HEK293T (cell line): ENCODE measurements around the gene FCHSD1.

ENCODE experiments used
- CTCF ChIA-PET: fragments of 350-600 bp; formaldehyde crosslinking; extraction: SDS; loops from one replicate; lab custom pipeline; 2021; ENCODE audit warnings: antibody characterized with exemption, inconsistent platforms; lab: Yijun Ruan, JAX
- POLR2A ChIA-PET: fragments of 350-600 bp; formaldehyde crosslinking; extraction: SDS; loops from one replicate; lab custom pipeline; 2020; ENCODE audit warnings: antibody characterized with exemption, inconsistent platforms; lab: Yijun Ruan, JAX
- DNase-seq: peaks from one replicate; pipeline ENCODE4 v3.0.0; 2012; ENCODE audit warnings: mixed read lengths; ENCODE audit errors: extremely low spot score
- ARNT ChIP-seq: fragments of 450-650 bp; IDR thresholded peaks from 2 replicates; pipeline ENCODE4 v1.6.1; 2017; ENCODE audit warnings: mild to moderate bottlenecking
- BHLHE40 ChIP-seq: fragments of 450-650 bp; IDR thresholded peaks from 2 replicates; pipeline ENCODE4 v1.6.1; 2016; ENCODE audit warnings: mild to moderate bottlenecking, moderate library complexity, borderline replicate concordance
- CTBP1 ChIP-seq: fragments of 450-650 bp; IDR thresholded peaks from 2 replicates; pipeline ENCODE4 v1.6.1; 2016; ENCODE audit warnings: borderline replicate concordance
- ELF4 ChIP-seq: fragments of 450-650 bp; IDR thresholded peaks from 2 replicates; pipeline ENCODE4 v1.6.1; 2017; ENCODE audit warnings: antibody characterized with exemption
- FOXA1 ChIP-seq: fragments of 450-650 bp; IDR thresholded peaks from 2 replicates; pipeline ENCODE4 v1.6.1; 2016; ENCODE audit warnings: mild to moderate bottlenecking
- FOXK2 ChIP-seq: fragments of 450-650 bp; IDR thresholded peaks from 2 replicates; pipeline ENCODE4 v1.6.1; 2016; ENCODE audit warnings: mild to moderate bottlenecking
- FOXM1 ChIP-seq: fragments of 450-650 bp; IDR thresholded peaks from 2 replicates; pipeline ENCODE4 v1.6.1; 2017; ENCODE audit warnings: mild to moderate bottlenecking, borderline replicate concordance
- HDGF ChIP-seq: fragments of 450-650 bp; IDR thresholded peaks from 2 replicates; pipeline ENCODE4 v1.6.1; 2017; ENCODE audit warnings: antibody characterized with exemption, borderline replicate concordance
- L3MBTL2 ChIP-seq: fragments of 450-650 bp; conservative IDR thresholded peaks from 2 replicates; pipeline ENCODE4 v1.6.1; 2016; ENCODE audit warnings: mild to moderate bottlenecking
- LEF1 ChIP-seq: fragments of 450-650 bp; IDR thresholded peaks from 2 replicates; pipeline ENCODE4 v1.6.1; 2017; ENCODE audit warnings: mild to moderate bottlenecking, borderline replicate concordance
- NFRKB ChIP-seq: fragments of 450-650 bp; IDR thresholded peaks from 2 replicates; pipeline ENCODE4 v1.6.1; 2016; ENCODE audit warnings: mild to moderate bottlenecking, moderate library complexity
- SP1 ChIP-seq: fragments of 450-650 bp; IDR thresholded peaks from 2 replicates; pipeline ENCODE4 v1.6.1; 2017
- SUZ12 ChIP-seq: fragments of 450-650 bp; IDR thresholded peaks from 2 replicates; pipeline ENCODE4 v1.6.1; 2016; ENCODE audit warnings: mild to moderate bottlenecking
- TARDBP ChIP-seq: fragments of 450-650 bp; IDR thresholded peaks from 2 replicates; pipeline ENCODE4 v1.6.1; 2016
- ZNF384 ChIP-seq: fragments of 450-650 bp; IDR thresholded peaks from 2 replicates; pipeline ENCODE4 v1.6.1; 2016
- TF ChIP-seq, protein P1 (sequence below): fragments of 450-650 bp; IDR thresholded peaks from 2 replicates; pipeline ENCODE4 v1.6.1; 2016

Gene FCHSD1

DNA sequence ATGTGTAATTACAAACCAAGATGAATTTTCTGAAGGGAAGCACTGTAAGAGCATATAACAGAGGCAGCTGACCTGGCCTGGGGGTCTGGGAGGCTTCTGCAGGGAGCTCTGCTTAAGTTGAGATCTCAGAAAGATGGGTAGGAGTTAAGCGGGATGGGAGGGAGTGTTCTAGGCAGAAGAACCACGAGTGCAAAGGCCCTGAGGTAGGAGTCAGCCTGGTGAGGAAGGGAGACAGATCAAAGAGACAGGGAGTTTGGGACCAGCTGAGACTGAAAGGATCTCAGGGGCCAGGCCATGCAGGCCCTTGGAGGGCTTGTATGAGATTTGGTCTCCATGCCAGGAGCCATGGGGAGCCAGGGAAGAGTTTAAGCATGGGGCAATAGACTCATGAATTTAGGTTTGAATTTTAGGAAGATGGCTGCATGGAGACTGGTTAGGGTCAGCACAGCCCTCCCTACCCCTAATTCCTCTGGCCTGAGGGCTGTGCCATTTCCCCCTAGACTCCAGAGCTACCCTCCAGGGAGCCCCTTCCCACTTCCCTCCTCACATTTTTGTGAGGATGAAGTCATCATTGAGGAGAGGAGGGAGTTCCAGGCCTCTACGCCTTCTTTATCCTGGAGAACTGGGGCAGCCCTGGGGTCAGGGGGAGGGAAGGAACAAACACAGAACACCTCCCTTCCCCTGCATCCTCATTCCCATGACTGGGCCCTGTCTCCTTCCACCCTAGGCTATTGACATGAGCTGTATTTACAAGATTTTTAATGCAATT lies 35.6 kb upstream of the FCHSD1 start:
- no peak for DNase-seq
- CTCF ChIA-PET: interaction anchor here (0.8 kb wide), 1 partner anchor 274 kb away, joined by 3 read pairs; no protein-coding TSS in a partner anchor
- TF ChIP-seq FOXM1 (no peak), SUZ12 (no peak), CTBP1 (no peak), ELF4 (no peak), ARNT (no peak), LEF1 (no peak), HDGF (no peak), ZNF384 (no peak), BHLHE40 (no peak), NFRKB (no peak), FOXA1 (no peak), L3MBTL2 (no peak), SP1 (no peak), TARDBP (no peak), FOXK2 (no peak)
- TF ChIP-seq, protein P1, sequence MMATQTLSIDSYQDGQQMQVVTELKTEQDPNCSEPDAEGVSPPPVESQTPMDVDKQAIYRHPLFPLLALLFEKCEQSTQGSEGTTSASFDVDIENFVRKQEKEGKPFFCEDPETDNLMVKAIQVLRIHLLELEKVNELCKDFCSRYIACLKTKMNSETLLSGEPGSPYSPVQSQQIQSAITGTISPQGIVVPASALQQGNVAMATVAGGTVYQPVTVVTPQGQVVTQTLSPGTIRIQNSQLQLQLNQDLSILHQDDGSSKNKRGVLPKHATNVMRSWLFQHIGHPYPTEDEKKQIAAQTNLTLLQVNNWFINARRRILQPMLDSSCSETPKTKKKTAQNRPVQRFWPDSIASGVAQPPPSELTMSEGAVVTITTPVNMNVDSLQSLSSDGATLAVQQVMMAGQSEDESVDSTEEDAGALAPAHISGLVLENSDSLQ: no peak
- POLR2A ChIA-PET: no interaction called here

DNA sequence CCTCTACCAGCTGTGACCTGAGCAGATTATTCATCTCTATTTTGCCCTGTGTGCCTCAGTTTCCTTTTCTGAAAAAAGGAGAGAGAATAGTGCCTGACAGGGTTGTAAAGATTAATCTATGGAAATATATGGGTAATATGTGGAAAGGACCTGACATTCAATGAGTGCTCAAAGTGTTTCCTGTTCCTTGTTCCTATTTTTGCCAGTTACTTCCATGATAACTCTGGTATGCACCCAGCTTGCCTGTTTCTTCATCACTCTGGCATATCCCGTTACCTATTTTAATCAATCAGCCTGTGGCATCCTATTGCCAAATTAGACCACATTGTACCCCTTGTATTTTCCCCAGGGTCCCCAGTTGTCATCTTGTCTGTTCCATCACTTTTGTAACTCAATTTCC lies 34.4 kb upstream of the FCHSD1 start:
- POLR2A ChIA-PET: no interaction called here
- TF ChIP-seq ARNT (no peak), HDGF (no peak), L3MBTL2 (no peak), FOXA1 (no peak), SP1 (no peak), TARDBP (no peak), FOXK2 (no peak), FOXM1 (no peak), BHLHE40 (no peak)
- TF ChIP-seq, protein P1: no peak
- CTCF ChIA-PET: interaction anchor here (0.6 kb wide), 1 partner anchor 238 kb away, joined by 4 read pairs; no protein-coding TSS in a partner anchor
- DNase-seq: no peak

DNA sequence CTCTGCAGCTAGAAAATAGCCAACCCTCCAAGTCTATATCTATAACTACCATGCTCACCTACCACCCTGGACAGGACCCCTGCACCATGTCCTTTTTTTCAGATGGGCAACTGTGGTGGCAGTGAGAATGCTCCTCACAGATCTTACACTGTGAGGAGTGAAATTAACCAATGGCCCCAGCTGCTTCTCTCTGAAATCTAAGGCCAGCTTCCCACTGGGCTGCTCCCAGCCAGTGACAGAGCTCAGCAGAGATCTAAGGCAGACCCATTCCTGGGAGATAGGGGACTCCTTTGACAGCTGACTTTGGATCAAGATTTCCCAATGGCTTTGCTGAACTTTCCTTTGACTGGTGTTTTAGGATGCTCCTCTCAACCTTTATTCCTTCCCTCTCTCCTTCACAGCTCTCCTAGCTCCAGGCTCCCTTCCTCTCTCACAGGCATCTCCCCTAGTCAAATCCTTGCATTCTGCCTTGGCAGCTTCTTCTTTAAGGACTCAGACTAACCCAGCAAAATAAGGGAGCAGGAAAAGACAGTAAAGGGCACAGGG lies 32.5 kb upstream of the FCHSD1 start:
- ChIA-PET POLR2A (interaction anchor here (0.7 to 2.5 kb wide), 5 partner anchors 9 to 240 kb away, joined by 3 to 8 read pairs (median 5); partner anchors contain the start of genes DELE1, HDAC3, PCDH1 and RELL2), CTCF (interaction anchor here (0.8 to 1.2 kb wide), 5 partner anchors 8 to 306 kb away, joined by 3 to 5 read pairs (median 4); partner anchors contain the start of gene RNF14)
- TF ChIP-seq, protein P1: no peak
- no peak for TF ChIP-seq ZNF384
- TF ChIP-seq FOXA1: no peak
- no peak for TF ChIP-seq HDGF
- TF ChIP-seq SP1: no peak
- TF ChIP-seq FOXM1: no peak
- no peak for TF ChIP-seq ARNT
- no peak for TF ChIP-seq BHLHE40
- TF ChIP-seq L3MBTL2: no peak
- TF ChIP-seq TARDBP: no peak
- no peak for TF ChIP-seq ELF4
- no peak for TF ChIP-seq SUZ12
- TF ChIP-seq LEF1: no peak
- TF ChIP-seq CTBP1: no peak
- TF ChIP-seq FOXK2: no peak
- no peak for TF ChIP-seq NFRKB
- no peak for DNase-seq

GRCh38 chr5:141681695-141682641 lies 30.8 kb upstream of the FCHSD1 start, which contains the start of gene ARAP3:
TSS of gene ARAP3 (minus strand) at chr5:141682230. CDS start at chr5:141680486, 1,744 bp downstream.
- CTCF ChIA-PET: interaction anchor here (0.7 to 1.2 kb wide), 3 partner anchors 12 to 550 kb away, joined by 4 to 5 read pairs (median 4); partner anchors contain the start of gene RNF14
- POLR2A ChIA-PET: interaction anchor here (0.7 to 2.5 kb wide), 3 partner anchors 12 to 598 kb away, joined by 3 to 11 read pairs (median 8); partner anchors contain the start of genes HDAC3 and RELL2
- peak; percentile 49 for DNase-seq
- TF ChIP-seq L3MBTL2 (peak; percentile 84), ELF4 (no peak), SUZ12 (no peak), ZNF384 (no peak)

- POLR2A ChIA-PET: interaction anchor here (0.7 to 2.5 kb wide), 3 partner anchors 11 to 599 kb away, joined by 3 to 11 read pairs (median 8); partner anchors contain the start of genes HDAC3 and RELL2
- no peak for DNase-seq
- TF ChIP-seq ELF4: no peak
- no peak for TF ChIP-seq SUZ12
- no peak for TF ChIP-seq ZNF384
- no peak for TF ChIP-seq L3MBTL2
- no peak for TF ChIP-seq SP1
- TF ChIP-seq CTBP1: no peak
- TF ChIP-seq HDGF: no peak
- TF ChIP-seq FOXK2: no peak
- TF ChIP-seq, protein P1: no peak
- no peak for TF ChIP-seq FOXM1
- TF ChIP-seq TARDBP: no peak
- no peak for TF ChIP-seq BHLHE40
- TF ChIP-seq LEF1: no peak
- TF ChIP-seq ARNT: no peak
- no peak for TF ChIP-seq FOXA1
- TF ChIP-seq NFRKB: no peak
- CTCF ChIA-PET: interaction anchor here (0.7 to 0.9 kb wide), 3 partner anchors 12 to 551 kb away, joined by 4 read pairs; partner anchors contain the start of gene RNF14
Observed at GRCh38 chr5:141681295-141681694, 30.1 kb upstream of the FCHSD1 start.
